ENCODE data around the gene SMIM24. TPM values are rescaled to one million over a fixed set of nuclear protein-coding genes. Genes with fewer than 3 reads are reported as not detected.

SMIM24 gene
- total and polyA plus RNA-seq, 2 donors (not counting 1 experiment from before 2014, with no cell fraction given) = not detected

GRCh38 chr19:3491396-3492119 is 11.2 kb upstream of the SMIM24 start:
- ChIA-PET CTCF (interaction anchor here (0.8 to 1.7 kb wide), 3 partner anchors 12 to 187 kb away, joined by 3 to 4 read pairs (median 4); no protein-coding TSS in a partner anchor), POLR2A (no interaction called here)
- no peak overlapping the region for H3K9ac ChIP-seq (ENCODE audit: low read length)

More at GRCh38 chr19:3491396-3492119, 11.2 kb upstream of the SMIM24 start:
- no peaks in the 10 kb centered on the region for H3K79me2 ChIP-seq (ENCODE audit: control insufficient read depth, insufficient read depth, low read length)
- Mint-ChIP-seq H3K27ac (no peak overlapping the region), H3K4me1 (no peaks in the 10 kb centered on the region), H3K4me3 (no peak overlapping the region), H3K27me3 (no peaks in the 10 kb centered on the region), H3K9me3 (ENCODE audit: insufficient read depth) (no peaks in the 10 kb centered on the region)
- H3K9me3 ChIP-seq (ENCODE audit: control extremely low read depth in 1 of 3, control insufficient read depth in 2 of 3, insufficient read depth in 1 of 3, low read length in 2 of 3) = no peaks in the 10 kb centered on the region
- no peak overlapping the region for H2AFZ ChIP-seq (ENCODE audit: insufficient read depth, low read depth, low read length, poor library complexity, severe bottlenecking)
- 98% methylated on average over 55 of the region's 55 CpGs for WGBS (ENCODE audit: insufficient coverage)
- ATAC-seq (ENCODE audit: low read depth) (no peak), DNase-seq (no peak)
- H4K20me1 ChIP-seq (ENCODE audit: control insufficient read depth, insufficient read depth, low read length, poor library complexity, severe bottlenecking) = no peaks in the 10 kb centered on the region
- no peaks in the 10 kb centered on the region for H3K27me3 ChIP-seq (replicated peaks in 1 of 4; ENCODE audit: control extremely low read depth in 1 of 4, control insufficient read depth in 3 of 4, insufficient read depth in 4 of 4, low read length in 3 of 4)
- no peaks in the 10 kb centered on the region for H3K4me1 ChIP-seq (ENCODE audit: control insufficient read depth in 2 of 2, insufficient read depth in 2 of 2, low read length in 2 of 2)
- H3K36me3 ChIP-seq (replicated peaks in 1 of 2; ENCODE audit: control extremely low read depth in 1 of 2, control insufficient read depth in 1 of 2, extremely low read depth in 1 of 2, insufficient read depth in 2 of 2, low read length in 1 of 2) = peaks cover 0 to 31% of the 10 kb centered on the region in 2 experiments
- TF ChIP-seq EZH2 (IDR thresholded peaks at IDR 0.05; ENCODE audit: borderline replicate concordance, insufficient read depth, low read depth, low read length, poor library complexity, severe bottlenecking) (no peak), CTCF (IDR thresholded peaks at IDR 0.05) (no peak)
- H3K4me3 ChIP-seq (ENCODE audit: control extremely low read depth in 1 of 5, extremely low read depth in 1 of 5, insufficient read depth in 1 of 5, low read depth in 2 of 5, low read length in 4 of 5) = no peak overlapping the region
- H3K27ac ChIP-seq (ENCODE audit: low read length in 2 of 2) = no peak overlapping the region
- intact Hi-C loops (cut with micrococcal nuclease) = no loop called here
- H3K4me2 ChIP-seq (replicated peaks; ENCODE audit: low read depth, low read length, poor library complexity, severe bottlenecking) = no peak overlapping the region

Measured in B cell (primary cell).